Right kidney (tissue), 9 donors: ENCODE data around the gene CFI.

ENCODE experiments used
- DNase-seq: peaks from one replicate; pipeline ENCODE4 v3.0.0-alpha.2; 2016
- long read RNA-seq, 8 donors: transcript quantifications; one replicate each; lab custom pipeline, GENCODE V29; 2026

The CFI gene
- long read RNA-seq, donor 1, transcript CFI-204 (3 exons, 667 nt): major isoform, 10 of 38 reads
- long read RNA-seq, donor 1, partial matches to known transcripts: 24 of 38 reads
- long read RNA-seq, donor 1, other reads (novel, unspliced or antisense): 0 of 38 reads
- long read RNA-seq, donor 2, partial matches to known transcripts: 9 of 13 reads
- long read RNA-seq, donor 2, other reads (novel, unspliced or antisense): 0 of 13 reads
- long read RNA-seq, donor 3, partial matches to known transcripts: 5 of 21 reads
- long read RNA-seq, donor 3, other reads (novel, unspliced or antisense): 8 of 21 reads
- long read RNA-seq, donor 4, transcript CFI-201 (13 exons, 2,159 nt): major isoform, 5 of 12 reads
- long read RNA-seq, donor 4, partial matches to known transcripts: 0 of 12 reads
- long read RNA-seq, donor 4, other reads (novel, unspliced or antisense): 0 of 12 reads
- long read RNA-seq, donor 5, partial matches to known transcripts: 0 of 5 reads
- long read RNA-seq, donor 5, other reads (novel, unspliced or antisense): 0 of 5 reads
- long read RNA-seq, donor 6, partial matches to known transcripts: 7 of 15 reads
- long read RNA-seq, donor 6, other reads (novel, unspliced or antisense): 7 of 15 reads
- long read RNA-seq, donor 7, transcript CFI-204 (3 exons, 667 nt): major isoform, 6 of 16 reads
- long read RNA-seq, donor 7, partial matches to known transcripts: 8 of 16 reads
- long read RNA-seq, donor 7, other reads (novel, unspliced or antisense): 0 of 16 reads
- long read RNA-seq, donor 8, transcript CFI-204 (3 exons, 667 nt): major isoform, 5 of 9 reads
- long read RNA-seq, donor 8, partial matches to known transcripts: 0 of 9 reads
- long read RNA-seq, donor 8, other reads (novel, unspliced or antisense): 0 of 9 reads

DNA sequence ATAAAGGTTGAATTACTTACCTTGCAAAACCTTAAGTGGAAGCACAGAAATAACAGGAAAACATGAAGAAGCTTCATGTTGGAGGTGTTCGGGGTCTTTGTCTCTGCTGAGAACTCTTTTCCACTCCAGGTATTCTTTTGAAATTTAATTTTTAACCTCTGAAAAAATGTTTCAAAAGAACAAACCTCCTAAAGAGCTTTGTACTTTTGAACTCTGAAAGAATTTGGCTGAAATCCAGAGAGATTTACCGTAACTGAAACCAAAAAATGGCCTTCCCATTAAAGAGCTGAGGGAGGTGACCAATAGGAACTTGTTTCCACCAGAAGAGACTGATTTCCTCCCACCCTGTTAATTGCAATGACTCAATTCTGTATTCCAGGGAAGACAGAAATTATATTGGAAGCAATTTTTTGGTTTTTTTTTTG lies at the start of gene CFI:
TSS of gene CFI (minus strand) at position 105 of the 425 bp plus-strand sequence. CDS start at position 77, 28 bp downstream.
- DNase-seq: peak; percentile 15

DNA sequence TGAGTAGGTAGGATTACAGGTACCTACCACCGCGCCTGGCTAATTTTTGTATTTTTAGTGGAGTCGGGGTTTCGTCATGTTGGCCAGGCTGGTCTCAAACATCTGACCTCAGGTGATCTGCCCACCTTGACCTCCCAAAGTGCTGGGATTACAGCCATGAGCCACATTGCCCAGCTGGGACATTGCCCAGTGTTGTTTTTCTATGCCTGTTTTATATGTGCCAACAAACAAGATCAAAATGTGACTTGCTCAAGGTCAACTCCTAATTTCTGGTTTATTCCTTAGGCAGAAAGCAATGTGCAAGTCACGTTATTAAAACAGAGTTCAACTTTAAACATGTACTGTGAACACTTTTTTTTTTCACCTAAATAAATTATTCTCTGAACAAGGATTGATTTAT lies 48.8 kb upstream of the CFI start:
- no peak for DNase-seq

DNA sequence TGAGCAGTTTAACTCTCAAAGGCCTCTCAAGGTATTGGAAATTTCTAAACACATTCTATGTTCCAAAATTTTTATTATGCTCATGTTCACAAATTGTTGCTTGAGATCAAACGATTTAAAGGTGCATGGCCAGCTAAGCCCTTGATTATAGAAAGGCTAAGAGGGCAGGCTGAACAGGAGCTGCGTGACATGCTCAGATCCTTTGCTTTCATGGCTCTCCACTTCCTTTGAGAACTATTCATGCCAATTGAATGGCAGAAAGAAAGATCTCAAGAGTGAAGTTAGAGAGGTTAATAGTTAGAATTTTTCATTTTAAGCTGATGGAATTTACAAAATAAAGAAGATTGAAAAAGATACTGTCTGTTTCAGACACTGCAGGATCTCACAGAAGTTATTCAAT lies 46.7 kb upstream of the CFI start:
- DNase-seq: no peak

DNA sequence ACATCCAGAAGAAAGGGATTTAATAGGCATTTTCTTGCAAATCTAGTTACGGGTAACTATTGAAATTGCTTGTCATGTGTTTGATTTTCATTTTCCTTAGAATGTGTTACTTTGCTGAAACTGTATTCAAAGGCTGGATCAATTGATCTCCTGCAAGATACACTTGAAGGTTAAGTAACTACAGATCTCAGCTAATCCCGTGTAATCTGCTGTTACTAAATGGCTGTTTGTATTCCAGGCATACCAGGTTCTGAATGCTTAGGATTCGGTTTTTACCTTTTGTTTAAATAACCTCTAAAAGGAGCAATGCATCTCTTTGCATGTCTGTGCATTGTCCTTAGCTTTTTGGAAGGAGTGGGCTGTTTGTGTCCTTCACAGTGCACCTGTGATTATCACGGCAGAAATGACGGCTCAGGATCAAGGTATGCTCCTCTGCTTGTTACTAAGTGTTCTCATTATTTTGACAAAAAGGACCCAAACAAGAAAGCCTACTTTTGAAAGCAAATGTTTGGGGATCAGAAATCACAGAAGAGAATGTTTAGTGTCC lies 46.2 kb upstream of the CFI start, which contains the start of gene LRIT3:
TSS of gene LRIT3 (plus strand) at position 212 of the 547 bp plus-strand sequence. CDS start at position 307, 95 bp downstream.
- no peak for DNase-seq

DNA sequence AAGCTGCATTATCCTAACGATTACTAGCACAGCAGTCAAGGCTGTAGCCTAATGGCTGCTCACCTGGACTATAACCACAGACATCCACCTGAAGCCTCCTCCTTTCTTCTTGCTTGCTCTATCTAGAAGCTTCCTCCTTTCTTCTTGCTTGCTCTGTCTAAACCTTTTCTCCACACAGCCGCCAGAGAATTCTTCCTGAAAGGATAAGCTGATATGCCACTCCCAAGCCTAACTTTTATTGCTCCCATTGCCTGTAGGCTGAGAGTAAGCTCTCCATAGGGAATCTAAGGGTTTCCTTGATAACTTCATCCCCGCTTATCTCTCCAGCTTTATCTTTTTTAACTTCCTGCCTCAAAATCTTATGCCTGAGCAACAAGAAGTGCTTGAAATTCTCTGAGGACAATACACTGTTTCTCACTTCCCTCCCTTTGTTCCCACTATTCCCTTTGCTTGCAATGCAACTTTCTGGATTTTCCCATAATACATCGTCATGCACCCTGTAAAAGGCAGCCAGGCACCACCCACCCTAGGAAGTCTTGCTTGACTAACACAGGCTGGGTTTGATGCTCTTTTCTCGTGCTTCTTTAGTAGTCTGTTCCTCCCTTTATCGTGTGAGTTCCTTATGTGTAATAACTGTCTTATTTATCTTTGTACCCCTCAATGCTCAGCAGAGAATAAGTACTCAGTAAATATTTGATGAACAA lies 44.7 kb upstream of the CFI start:
- no peak for DNase-seq

DNA sequence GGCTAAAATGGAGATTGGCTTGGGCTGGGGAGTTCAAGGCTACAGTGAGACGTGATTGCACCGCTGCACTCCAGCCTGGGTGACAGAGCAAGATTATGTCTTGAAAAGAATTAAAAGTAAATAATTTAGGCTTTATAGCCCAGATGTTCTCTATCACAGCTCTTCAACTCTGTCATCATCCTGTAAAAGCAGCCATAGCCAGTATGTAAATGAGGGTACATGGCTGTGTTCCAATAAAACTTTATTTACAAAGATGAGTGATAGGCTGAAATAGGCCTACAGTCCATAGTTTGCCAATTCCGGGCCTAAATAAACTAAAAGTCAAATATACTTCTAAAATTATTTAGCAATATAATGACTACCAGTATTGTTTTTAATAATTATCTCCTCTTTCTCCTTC lies 35.2 kb upstream of the CFI start:
- no peak for DNase-seq

DNA sequence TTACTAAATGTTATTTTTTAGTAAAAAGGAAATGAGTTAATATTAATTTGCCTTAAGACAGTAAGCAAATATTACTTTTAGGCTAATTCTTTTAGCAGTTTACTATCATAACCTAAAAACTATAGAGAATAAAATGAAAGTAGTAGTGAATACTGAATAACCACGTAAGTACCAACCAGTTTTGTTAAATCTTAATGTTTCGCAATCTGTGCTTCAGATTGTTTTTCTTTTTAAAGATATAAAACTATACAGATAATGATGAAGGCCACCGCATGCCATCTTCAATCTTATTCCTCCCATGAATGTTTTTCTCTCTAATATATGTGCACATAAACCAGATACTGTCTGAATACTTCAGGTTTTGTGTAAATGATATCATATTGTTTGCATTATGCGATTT lies 32.0 kb upstream of the CFI start:
- DNase-seq: no peak

DNA sequence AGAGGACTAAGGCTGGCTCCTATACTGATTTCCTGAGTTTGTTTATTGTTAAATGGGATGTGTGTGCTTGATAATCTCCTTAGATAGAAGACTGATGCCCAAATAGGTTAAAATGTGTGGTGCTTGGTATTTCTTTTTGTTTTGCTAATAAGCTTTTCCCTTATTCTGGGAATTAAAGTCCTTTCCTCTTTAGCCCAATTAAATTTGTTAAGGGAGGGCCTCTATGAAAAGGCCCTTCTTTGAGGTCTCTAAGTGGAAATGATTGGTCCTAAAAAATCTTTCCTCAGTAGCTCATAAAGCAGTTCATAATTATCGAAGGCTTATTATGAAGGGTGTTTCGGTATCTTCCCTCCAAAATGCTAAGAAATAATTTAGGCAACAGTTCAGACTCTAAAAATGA lies 25.9 kb upstream of the CFI start, which contains the start of gene RRH:
TSS of gene RRH (plus strand) at position 301 of the 400 bp plus-strand sequence. CDS start at position 357, 56 bp downstream.
- no peak for DNase-seq

DNA sequence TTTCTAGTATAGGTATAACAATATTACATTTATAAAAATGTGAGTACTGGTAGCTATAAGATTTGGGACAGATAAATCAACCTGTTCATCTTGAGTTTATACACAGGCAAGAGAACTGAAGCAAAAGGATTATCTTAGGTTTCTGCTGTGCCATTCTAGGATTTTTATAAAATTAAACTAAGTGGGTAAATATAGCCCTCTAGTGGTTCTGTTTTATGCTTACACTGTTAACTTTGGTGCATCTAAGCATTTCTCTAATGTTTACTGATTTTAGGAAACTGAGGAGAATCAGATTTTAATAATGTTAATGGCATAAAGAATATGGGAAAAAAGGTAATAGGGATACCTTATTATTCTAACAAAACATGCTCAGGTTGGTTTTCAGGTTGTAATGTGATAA lies 24.9 kb upstream of the CFI start:
- no peak for DNase-seq

DNA sequence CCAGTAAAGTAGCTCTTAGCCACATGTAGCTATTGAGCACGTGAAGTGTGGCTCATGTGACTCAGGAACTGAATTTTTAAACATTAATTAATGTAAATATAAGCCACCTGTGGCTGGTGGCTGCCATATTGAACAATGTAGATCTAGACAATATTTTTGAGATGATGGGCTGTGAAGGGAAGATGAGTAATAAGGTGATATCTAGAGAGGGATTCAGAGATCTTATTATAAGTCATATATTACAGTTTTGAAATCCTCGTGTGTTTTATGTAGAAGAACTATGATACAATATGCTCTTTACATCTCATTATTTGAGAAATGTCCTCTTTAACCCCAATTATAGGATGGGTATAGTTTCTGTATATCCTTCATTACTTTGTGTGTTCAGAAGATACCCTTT lies 19.4 kb upstream of the CFI start:
- no peak for DNase-seq

DNA sequence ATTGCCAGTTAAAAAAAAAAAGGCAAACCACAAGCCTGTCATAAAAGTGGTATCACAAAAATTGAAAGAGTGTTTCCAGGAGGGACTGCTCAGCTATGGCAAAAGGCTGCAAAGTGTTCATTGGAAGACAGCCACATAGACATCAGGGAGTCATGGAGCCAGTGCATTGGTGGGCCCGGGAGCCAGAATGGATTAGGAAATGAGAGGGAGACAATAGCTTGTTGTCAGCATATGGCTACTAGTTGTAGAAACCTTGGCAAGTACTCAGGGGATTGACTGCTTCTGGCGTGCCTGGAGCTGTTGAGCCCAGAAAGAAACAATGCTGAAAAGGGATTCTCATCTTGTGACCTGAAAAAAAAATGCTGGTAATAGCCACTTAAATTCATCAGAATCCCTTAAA lies 18.8 kb upstream of the CFI start:
- no peak for DNase-seq

DNA sequence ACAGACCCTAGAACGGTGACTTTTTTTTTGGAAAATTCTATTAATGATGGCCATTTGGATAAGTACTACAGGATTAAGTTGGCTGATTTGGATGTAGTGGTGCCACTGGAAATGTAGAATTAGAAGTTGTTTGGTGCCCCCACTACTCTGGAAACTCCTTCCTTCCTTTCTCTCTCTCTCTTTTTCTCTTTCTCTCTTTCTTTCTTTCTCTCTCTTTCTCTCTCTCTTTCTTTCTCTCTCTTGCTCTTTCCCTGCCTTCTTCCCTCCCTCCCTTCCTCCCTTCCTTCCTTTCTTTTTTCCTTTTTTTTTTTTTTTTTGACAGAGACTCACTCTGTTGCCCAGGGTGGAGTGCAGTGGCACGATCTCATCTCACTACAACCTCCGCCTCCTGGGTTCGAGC lies 16.5 kb upstream of the CFI start:
- no peak for DNase-seq

DNA sequence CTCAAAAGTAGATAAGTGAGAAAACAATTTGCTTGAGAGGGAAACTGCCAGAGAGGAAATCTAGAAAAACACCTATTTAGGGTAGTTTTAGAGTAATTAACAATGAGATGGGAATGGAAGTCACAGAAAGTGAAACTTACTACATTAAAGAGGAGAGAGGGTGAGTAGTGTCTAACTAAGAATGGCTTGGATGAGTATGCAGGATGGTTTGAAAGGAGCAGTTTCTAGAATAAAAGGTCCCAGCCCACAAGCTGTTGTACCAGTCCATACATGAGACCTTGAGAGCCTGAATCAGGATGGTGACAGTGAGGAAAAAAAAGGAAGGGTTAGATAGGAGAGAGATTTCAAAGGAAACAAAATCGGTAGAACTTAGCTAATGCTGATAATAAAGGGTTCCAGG lies 15.1 kb upstream of the CFI start:
- DNase-seq: no peak

DNA sequence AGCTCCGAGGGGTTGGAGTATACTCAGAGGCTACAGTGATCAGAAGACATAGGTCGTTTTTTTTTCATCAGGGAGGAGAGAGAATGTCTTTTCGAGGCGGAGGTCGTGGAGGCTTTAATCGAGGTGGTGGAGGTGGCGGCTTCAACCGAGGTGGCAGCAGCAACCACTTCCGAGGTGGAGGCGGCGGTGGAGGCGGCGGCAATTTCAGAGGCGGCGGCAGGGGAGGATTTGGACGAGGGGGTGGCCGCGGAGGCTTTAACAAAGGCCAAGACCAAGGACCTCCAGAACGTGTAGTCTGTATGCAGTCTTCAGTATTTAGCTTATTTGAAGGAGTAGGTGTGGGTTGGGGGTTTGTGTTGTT lies 14.3 kb upstream of the CFI start:
- DNase-seq: no peak

DNA sequence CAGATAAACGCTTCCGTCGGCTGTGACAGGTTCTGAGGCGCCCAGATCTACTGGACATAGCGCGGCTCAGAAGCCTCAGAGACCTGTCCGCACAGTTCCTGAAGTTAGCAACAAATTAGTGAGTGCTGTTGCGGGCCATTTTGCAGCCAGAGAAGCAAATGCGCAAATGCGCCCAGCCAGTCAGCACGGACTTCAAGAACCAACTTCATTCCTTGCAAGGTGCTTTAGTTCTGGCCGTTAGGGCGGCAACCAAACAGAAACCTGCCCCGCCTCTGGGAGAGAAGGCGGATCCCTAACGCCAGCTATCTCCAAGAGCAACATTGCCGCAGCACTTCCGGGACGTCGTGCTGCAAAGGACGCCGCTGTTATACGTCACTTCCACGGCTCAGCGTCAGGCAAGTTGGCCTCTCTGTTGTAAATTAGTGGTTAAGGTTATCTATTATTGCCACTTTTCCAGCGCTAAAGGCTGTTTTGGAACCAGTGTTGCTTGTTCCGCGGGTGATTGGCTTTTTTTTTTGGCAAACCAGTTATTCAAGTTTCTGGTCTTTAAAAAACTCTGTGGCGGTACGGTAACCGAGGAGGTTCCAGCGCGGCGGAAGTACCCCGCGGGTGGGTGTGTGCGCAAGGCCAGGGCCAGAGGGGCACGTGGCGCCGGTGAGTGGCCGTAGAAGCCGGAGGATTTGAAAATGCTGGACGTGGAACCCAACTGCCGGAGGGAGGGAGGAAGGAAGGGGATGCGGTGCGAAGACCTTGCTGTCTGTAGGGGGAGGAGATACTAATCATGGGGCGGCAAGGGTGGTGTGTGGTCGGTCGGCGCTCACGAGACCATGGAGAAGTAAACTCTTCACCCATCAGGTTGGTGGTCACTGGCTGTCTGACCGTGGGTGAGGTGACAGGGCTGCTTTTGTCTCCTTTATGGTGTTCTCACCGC lies 13.6 kb upstream of the CFI start, which contains the start of gene GAR1:
TSS of gene GAR1 (plus strand) at position 612 of the 931 bp plus-strand sequence. CDS start 403 bp downstream, outside the sequence.
- DNase-seq: peak; percentile 91

DNA sequence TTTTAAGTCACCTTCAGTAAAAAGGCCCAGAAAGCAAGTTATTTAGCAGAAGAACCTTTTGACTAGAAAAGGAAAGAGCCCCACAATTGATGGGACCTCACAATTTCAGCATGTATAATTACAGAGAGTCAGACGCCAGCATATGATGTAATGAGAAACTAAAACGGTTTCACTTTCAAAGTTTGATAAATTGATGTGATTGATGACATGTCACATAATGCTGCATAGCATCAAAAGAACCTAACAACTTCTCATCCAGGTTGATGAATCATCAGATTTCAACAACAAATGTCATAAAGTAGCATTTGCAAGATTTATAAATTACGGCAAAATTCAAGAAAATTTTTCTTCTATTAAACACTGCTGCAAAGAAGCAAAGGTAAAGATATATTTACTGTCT lies 9.9 kb upstream of the CFI start:
- no peak for DNase-seq

DNA sequence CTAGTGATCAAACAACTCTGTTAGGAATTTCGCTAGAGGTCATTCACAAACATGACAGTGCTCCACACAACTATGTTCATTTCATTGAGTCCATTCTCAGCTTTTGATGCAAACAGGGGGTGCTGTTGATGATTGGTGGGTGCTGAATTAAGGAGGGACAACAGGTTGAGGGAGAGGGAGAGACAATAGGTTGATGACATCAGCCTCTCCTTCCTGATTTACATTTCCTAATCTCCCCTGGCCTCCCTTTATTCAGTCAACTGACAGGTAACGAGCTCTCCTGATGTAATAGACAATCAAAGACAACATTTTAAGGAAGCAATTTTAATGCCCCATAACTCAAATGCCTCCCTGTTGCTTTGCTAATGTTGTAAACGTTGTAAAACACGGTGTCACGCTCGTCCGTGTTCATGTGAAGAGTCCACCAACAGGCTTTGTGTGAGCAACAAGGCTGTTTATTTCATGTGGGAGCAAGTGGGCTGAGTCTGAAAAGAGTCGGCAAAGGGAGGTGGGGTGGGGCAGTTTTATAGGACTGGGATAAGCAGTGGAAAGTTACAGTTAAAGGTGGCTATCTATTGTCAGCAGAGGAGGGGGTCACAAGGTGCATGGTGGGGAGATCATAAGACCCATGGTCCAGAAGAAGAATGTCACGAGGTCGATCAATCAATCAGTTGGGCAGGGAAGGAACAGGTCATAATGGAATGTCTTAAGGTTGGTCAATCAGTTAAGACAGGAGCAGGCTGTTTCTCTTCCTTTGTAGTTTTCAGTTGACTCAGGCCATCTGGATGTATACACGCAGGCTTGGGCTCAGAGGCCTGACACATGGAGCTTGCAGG lies 9.0 kb upstream of the CFI start:
- DNase-seq: no peak

DNA sequence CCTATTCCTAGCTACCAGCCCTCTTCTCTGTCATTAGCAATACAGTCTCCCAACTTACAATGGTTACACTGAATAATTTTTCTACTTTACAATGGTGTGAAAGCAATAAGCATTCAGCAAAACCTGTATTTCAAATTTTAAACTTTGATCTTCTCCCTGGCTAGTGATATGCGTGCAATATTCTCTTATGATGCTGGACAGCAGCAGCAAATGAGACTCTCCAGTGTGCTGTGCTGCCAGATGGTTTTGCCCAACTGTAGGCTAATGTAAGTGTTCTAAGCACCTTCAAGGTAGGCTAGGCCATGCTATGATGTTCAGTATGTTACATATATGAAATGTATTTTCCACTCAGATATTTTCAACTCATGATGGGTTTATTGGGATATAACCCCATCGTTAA lies 7.9 kb upstream of the CFI start:
- DNase-seq: no peak

DNA sequence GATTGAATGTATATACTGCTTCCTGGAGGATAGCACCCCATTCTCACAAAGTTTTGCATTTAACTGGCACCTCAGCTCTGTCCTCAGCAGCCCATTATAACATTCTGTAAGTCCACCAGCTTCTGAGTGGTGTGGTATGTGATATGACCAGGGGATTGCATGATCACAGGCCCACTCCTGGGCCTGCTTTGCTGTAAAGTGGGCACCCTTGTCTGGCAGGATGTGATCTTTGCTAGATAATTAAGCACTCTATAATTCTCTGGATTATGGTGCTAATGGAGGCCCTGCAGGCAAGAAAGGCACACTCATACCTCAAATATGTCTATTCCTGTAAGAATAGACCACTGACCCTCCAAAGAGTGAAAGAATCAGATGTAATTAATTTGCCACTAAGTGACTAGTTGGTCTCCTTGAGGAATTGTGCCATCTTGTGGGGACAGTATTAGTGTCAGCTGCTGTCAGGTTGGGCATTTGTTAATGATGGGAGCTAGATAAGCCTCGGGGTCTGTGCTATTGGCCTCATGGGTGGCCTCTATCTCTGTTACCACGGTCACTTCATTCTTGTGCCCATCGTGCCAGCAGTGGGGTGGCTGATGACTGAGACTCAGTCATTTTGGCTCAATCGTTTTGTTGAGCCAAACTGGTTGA lies 2.2 kb upstream of the CFI start:
- DNase-seq: no peak
